Purkinje cell (primary cell): ENCODE results near the gene AP4S1. TPM values are rescaled to one million over a fixed set of nuclear protein-coding genes. Genes with fewer than 3 reads are reported as not detected.

Experiments used
- polyA plus RNA-seq: library from polyadenylated mRNA; unstranded; fragments of >200 nt; fragmentation: Nextera tagmentation; gene quantifications from 2 replicates; pipeline ENCODE4 v1.2.1, GENCODE V29; 2014

Gene AP4S1
- 79.4 and 106 TPM in 2 replicates for polyA plus RNA-seq

GRCh38 chr14:31025367-31026076 is at the start of gene AP4S1:
AP4S1 (plus strand) TSS chr14:31025649; CDS start chr14:31066197, 40,548 bp downstream.

GRCh38 chr14:31026077-31026449 is 614 bp downstream of the AP4S1 start, which contains the start of gene STRN3:
STRN3 (minus strand) TSS chr14:31026379; CDS start chr14:31026185, 194 bp downstream.

Other genes with a start within 250 kb of the AP4S1 start
- 53.1 and 66.9 TPM in 2 replicates for gene COCH, start 151.1 kb upstream of the AP4S1 start, polyA plus RNA-seq
- 184 and 211 TPM in 2 replicates for gene STRN3, start 730 bp downstream of the AP4S1 start, polyA plus RNA-seq
- gene HECTD1, start 182.1 kb downstream of the AP4S1 start, polyA plus RNA-seq: 175 and 200 TPM in 2 replicates